Gastroesophageal sphincter (tissue), 3 donors: ENCODE results near the gene RPLP1.

Experiments used
- POLR2A ChIP-seq, 2 donors: fragments of 450-650 bp; IDR thresholded peaks; one replicate each; pipeline ENCODE4 v1.6.1; 2017; ENCODE audit warnings: antibody characterized with exemption in 2 of 2, mild to moderate bottlenecking in 2 of 2, moderate library complexity in 1 of 2
- POLR2AphosphoS5 ChIP-seq: sonication (generic); formaldehyde crosslinking; IDR thresholded peaks from one replicate; pipeline ENCODE4 v1.6.1; 2017; ENCODE audit warnings: antibody characterized with exemption
- TF ChIP-seq, protein P1 (sequence below), 4 experiments: fragments of 200-600 bp in 2 of 4; fragments of 450-650 bp in 2 of 4; sonication (generic) in 1 of 4; IDR thresholded peaks; one replicate each; pipeline ENCODE4 v1.5.1; 2017 to 2019; ENCODE audit warnings: antibody characterized with exemption in 4 of 4, mild to moderate bottlenecking in 2 of 4, moderate library complexity in 2 of 4

DNA sequence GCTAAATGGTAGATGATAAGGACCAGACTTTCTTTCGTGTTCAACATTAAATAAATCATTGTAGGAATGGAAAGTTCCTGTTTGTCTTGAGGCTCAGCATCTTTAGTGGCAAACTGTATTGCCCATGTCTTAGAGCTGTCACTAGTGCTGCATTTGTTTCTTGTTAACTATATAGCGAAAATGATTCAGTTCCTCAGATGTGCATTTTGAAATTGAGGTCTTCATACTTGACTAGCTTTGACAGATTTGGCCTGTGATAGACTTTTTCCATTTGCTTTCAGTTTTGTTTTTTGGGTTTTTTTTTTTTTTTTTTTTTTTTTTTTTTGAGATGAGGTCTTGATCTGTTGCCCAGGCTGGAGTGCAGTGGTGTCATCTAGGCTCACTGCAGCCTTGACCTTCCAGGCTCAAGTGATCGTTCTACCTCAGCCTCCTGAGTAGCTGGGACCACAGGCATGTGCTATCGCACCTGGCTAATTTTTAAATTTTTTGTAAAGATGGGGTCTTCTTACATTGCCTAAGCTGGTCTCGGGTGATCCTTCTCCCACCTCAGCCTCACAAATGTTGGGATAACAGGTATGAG lies 9.5 kb upstream of the RPLP1 start:
- TF ChIP-seq POLR2AphosphoS5, result no peak
- TF ChIP-seq, protein P1, sequence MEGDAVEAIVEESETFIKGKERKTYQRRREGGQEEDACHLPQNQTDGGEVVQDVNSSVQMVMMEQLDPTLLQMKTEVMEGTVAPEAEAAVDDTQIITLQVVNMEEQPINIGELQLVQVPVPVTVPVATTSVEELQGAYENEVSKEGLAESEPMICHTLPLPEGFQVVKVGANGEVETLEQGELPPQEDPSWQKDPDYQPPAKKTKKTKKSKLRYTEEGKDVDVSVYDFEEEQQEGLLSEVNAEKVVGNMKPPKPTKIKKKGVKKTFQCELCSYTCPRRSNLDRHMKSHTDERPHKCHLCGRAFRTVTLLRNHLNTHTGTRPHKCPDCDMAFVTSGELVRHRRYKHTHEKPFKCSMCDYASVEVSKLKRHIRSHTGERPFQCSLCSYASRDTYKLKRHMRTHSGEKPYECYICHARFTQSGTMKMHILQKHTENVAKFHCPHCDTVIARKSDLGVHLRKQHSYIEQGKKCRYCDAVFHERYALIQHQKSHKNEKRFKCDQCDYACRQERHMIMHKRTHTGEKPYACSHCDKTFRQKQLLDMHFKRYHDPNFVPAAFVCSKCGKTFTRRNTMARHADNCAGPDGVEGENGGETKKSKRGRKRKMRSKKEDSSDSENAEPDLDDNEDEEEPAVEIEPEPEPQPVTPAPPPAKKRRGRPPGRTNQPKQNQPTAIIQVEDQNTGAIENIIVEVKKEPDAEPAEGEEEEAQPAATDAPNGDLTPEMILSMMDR (IDR thresholded peaks at IDR 0.05), result no peak
- no peak for TF ChIP-seq POLR2A (IDR thresholded peaks at IDR 0.05)
